CD4-positive, alpha-beta T cell treated with Interleukin-17A for 4 hours (primary cell): ENCODE data around the gene ARL8A.
A peak's percentile ranks its signal among the peaks of the same experiment; 100 is the strongest.
"Not testable (repeated sequence)": the region's sequence is repeated elsewhere in the genome, so short reads cannot be mapped to it uniquely, and the experiment has no call there.

Experiments
- DNase-seq: peaks from one replicate; pipeline ENCODE4 v3.0.0-alpha.2; 2020; ENCODE audit warnings: mixed read lengths

The ARL8A gene

GRCh38 chr1:202172015-202172355, 27.4 kb upstream of the ARL8A start:
- peak; percentile 12 for DNase-seq

GRCh38 chr1:202171292-202172014, 26.9 kb upstream of the ARL8A start:
- no peak for DNase-seq

GRCh38 chr1:202170726-202171125, 26.2 kb upstream of the ARL8A start:
- DNase-seq: no peak

GRCh38 chr1:202168861-202169260, 24.3 kb upstream of the ARL8A start:
- DNase-seq: no peak

GRCh38 chr1:202167708-202168415, 23.3 kb upstream of the ARL8A start:
- no peak for DNase-seq

GRCh38 chr1:202167054-202167453, 22.5 kb upstream of the ARL8A start:
- not testable (repeated sequence) for DNase-seq

- DNase-seq: no peak
Measured at GRCh38 chr1:202165942-202166843, 21.7 kb upstream of the ARL8A start.

- DNase-seq: peak; percentile 37
Measured at GRCh38 chr1:202165267-202165941, 20.9 kb upstream of the ARL8A start.

GRCh38 chr1:202164271-202165037, 19.9 kb upstream of the ARL8A start:
- peak; percentile 78 for DNase-seq

GRCh38 chr1:202163281-202164270, 19.0 kb upstream of the ARL8A start:
- peak; percentile 17 for DNase-seq

- peak; percentile 43 for DNase-seq
Measured at GRCh38 chr1:202162418-202163280, 18.1 kb upstream of the ARL8A start.

GRCh38 chr1:202162047-202162417, 17.5 kb upstream of the ARL8A start:
- peak; percentile 46 for DNase-seq

GRCh38 chr1:202161151-202162046, 16.9 kb upstream of the ARL8A start:
- DNase-seq: peak; percentile 14

GRCh38 chr1:202160377-202160940, 15.9 kb upstream of the ARL8A start, which contains the start of gene PTPN7:
Gene PTPN7 (minus strand): TSS chr1:202160602. CDS start chr1:202159402, 1,200 bp downstream.
- DNase-seq: peak; percentile 88

GRCh38 chr1:202159534-202160371, 15.2 kb upstream of the ARL8A start:
- peak; percentile 70 for DNase-seq

- DNase-seq: peak; percentile 39
Measured at GRCh38 chr1:202158810-202159533, 14.4 kb upstream of the ARL8A start.

GRCh38 chr1:202157945-202158344, 13.4 kb upstream of the ARL8A start:
- no peak for DNase-seq
